GM12891 (cell line): ENCODE measurements around the gene AQP2.

Experiments
- DNase-seq: peaks from one replicate; pipeline ENCODE4 v3.0.0; 2011; ENCODE audit warnings: low spot score; ENCODE audit not compliant: insufficient read length
- FAIRE-seq: peaks from 2 replicates; lab custom pipeline; 2011; peaks lifted over from hg19 to GRCh38; lab: Jason Lieb, UNC
- PAX5 ChIP-seq: IDR thresholded peaks from 2 replicates; pipeline ENCODE4 v1.6.1; 2011; ENCODE audit warnings: low read length, moderate library complexity, mild to moderate bottlenecking; ENCODE audit not compliant: insufficient read depth, severe bottlenecking
- POLR2A ChIP-seq: IDR thresholded peaks from 2 replicates; pipeline ENCODE4 v1.6.1; 2011; ENCODE audit warnings: low read depth, low read length, control low read depth
- POLR2AphosphoS5 ChIP-seq: IDR thresholded peaks from 2 replicates; pipeline ENCODE4 v1.6.1; 2011; ENCODE audit warnings: low read depth, low read length, control low read depth
- POU2F2 ChIP-seq: IDR thresholded peaks from 2 replicates; pipeline ENCODE4 v1.6.1; 2011; ENCODE audit warnings: low read depth, mild to moderate bottlenecking, control low read depth, low read length, moderate library complexity
- SPI1 ChIP-seq: IDR thresholded peaks from 2 replicates; pipeline ENCODE4 v1.6.1; 2011; ENCODE audit warnings: low read depth, low read length, control low read depth
- TAF1 ChIP-seq: IDR thresholded peaks from 2 replicates; pipeline ENCODE4 v1.6.1; 2011; ENCODE audit warnings: low read depth, low read length, control low read depth

Gene AQP2

DNA sequence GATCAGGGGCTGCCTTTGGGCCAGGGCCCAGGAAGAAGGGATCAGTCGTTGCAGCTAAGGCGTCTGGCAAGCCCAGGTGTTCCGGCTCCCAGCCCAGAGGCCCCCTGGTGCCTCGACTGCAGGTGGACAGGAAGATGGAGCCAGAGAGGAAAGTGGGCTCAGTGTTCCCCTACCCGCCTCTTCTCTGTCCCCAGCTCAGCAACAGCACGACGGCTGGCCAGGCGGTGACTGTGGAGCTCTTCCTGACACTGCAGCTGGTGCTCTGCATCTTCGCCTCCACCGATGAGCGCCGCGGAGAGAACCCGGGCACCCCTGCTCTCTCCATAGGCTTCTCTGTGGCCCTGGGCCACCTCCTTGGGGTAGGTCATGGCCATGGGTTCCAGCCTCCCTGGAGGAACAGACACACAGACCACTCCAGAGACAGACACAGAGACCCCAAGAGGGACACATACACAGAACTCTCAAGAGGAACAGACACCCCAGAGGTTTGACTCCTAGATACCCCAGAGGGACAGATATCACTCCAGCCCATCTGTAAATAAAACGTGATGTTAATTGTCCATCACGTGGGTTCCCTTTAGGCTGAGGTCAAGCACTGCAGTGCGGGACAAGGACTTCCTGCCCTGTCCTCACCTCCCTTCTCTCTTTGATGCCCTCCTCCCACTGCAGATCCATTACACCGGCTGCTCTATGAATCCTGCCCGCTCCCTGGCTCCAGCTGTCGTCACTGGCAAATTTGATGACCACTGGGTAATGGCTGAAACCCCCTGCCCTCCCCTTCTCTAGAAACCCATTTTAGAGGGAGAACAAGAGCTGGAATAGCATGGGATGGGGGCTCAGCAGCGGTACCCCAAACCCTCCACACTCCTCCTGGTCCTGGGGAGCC is 3.7 kb downstream of the AQP2 start:
- DNase-seq, result no peak
- no peak for FAIRE-seq
- no peak for TF ChIP-seq POLR2A
- no peak for TF ChIP-seq PAX5
- TF ChIP-seq POLR2AphosphoS5, result no peak
- TF ChIP-seq TAF1, result no peak
- no peak for TF ChIP-seq POU2F2
- TF ChIP-seq SPI1, result no peak

DNA sequence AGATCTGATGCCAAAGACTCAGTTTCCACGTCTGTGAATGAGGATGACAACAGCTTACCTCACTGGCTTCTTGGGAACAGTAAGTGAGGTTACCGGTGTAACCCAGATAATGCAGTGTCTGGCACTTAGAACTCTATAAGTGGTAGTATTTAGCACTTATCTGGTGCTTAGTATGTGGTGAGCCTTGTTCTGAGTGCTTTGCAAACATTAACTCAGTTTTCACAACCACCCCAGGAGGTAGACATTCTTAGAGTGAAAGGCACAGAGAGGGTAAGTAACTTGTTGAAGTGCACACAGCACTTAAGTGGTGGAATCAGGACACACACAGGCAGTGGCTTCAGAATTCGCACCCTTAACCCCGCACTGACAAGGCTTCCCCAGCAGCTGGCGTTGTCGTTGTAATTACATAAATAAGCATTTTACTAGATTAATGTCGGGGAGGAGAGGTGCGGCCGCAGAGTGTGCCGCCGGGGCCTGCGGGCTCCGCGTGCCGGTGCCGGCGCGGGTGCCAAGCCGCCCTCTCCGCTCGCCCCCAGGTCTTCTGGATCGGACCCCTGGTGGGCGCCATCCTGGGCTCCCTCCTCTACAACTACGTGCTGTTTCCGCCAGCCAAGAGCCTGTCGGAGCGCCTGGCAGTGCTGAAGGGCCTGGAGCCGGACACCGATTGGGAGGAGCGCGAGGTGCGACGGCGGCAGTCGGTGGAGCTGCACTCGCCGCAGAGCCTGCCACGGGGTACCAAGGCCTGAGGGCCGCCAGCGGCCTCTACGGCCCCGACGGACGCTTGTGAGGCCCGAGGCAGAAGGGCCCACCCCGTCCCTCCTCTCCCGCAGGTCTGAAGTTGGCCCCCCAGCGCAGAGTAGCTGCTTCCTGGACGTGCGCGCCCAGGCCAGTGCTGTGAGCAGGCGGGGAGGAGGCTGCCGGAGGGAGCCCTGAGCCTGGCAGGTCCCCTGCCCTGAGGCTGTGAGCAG is 4.6 kb downstream of the AQP2 start:
- TF ChIP-seq POU2F2 (no peak), SPI1 (no peak), POLR2AphosphoS5 (no peak), TAF1 (no peak), POLR2A (no peak), PAX5 (no peak)
- FAIRE-seq, result no peak
- no peak for DNase-seq

DNA sequence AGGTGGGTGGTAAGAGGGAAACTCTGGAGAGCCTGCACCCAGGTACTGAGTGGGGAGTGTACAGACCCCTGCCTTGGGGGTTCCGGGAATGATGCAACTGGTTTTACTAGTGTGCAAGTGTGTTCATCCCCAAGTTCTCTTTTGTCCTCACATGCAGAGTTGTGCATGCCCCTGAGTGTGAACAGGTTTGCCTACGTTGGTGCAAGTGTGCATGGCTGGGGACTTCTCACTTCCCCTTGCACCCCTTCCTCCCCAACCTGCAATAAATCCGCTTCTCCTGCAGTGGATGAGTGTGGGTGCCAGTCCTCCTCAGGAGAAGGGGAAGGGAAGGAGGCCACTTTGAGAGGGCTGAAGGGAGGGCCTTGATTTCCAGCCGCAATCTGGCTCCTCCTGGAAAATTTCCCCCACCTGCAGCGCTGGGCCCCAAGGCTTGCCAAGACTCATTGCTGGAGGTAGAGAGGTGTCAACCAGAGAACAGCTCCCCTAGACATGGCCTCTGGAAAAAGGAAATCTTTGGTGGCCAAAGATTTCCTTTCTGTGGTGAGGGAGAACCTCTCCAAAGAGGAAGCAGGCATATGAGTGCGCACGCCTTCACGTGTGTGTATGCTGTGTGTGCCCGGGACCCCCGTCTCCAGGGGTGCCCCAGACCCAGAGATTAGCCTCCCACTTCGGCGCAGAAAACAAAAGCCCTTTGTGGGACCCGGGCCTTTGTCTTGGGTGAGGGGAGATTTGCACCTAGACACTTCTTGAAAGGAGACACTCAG is 5.5 kb downstream of the AQP2 start:
- FAIRE-seq (no peak), DNase-seq (no peak)
- no peak for TF ChIP-seq POU2F2
- no peak for TF ChIP-seq SPI1

DNA sequence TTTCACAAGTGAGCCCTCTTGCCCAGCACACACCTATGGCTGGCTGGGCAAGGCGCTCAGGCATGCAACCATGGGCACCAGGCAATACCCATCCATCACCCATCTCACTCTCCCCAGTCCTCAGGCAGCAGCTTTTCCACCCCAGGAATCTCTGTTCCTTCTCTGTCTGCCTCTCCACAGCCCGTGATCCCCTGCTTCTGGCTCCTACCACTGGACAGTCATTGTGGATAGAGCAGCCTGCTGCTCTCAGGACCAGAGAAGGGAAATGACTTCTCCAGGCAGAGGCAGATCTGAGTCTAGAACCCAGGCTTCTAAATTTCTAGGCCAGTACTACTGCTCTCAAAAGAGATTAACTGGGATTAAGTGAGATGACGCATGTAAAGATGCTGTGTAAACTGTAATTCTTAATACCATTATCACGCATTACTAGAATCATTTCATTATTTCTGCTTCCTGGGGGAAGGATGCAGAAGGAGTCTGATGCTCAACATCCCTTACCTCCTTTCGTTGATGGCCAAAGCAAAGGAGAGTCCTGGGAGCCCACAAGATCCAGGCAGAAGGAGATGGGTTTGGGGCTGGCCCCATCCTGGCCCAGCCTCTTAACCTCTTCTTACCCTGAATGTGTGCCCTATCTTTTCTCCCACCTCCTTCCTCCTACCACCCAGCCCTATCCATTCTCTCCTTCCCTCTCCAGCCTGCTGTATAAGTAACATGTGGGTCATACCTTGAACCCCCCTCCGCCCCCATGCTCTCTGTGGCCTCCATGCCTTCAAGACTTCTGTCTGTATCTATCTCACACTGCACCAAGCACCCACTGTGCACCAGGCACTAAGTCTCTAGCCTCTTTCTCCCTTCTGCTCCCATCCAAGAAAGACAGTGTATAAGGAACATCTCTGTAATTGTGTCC is 6.4 kb downstream of the AQP2 start:
- FAIRE-seq, result no peak
- no peak for DNase-seq
- no peak for TF ChIP-seq SPI1
- TF ChIP-seq TAF1, result no peak
- no peak for TF ChIP-seq POU2F2
- TF ChIP-seq POLR2A, result no peak
- no peak for TF ChIP-seq PAX5

DNA sequence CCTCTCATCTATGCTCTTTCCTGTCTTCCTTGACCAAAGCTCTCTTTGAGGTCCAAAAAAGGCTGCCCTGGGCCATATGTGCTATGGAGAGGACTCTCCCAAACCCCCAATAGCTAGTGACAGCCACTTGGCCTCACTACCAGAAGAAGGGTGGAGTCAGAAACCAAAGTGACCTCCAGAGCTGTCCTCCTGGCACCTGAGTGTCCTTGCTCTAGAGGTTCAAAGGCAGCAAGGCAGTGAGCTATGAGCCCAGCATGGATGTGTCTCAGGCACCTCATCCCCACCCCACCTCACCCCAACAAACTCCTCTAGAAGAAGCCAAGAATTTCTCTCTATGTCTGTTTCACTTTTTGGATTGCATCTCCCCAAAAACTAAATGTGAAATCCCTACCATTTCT is 7.0 kb downstream of the AQP2 start:
- TF ChIP-seq PAX5, result no peak
- no peak for TF ChIP-seq POLR2AphosphoS5
- TF ChIP-seq SPI1, result no peak
- TF ChIP-seq TAF1, result no peak
- TF ChIP-seq POLR2A, result no peak
- no peak for TF ChIP-seq POU2F2
- DNase-seq, result no peak
- FAIRE-seq, result no peak

DNA sequence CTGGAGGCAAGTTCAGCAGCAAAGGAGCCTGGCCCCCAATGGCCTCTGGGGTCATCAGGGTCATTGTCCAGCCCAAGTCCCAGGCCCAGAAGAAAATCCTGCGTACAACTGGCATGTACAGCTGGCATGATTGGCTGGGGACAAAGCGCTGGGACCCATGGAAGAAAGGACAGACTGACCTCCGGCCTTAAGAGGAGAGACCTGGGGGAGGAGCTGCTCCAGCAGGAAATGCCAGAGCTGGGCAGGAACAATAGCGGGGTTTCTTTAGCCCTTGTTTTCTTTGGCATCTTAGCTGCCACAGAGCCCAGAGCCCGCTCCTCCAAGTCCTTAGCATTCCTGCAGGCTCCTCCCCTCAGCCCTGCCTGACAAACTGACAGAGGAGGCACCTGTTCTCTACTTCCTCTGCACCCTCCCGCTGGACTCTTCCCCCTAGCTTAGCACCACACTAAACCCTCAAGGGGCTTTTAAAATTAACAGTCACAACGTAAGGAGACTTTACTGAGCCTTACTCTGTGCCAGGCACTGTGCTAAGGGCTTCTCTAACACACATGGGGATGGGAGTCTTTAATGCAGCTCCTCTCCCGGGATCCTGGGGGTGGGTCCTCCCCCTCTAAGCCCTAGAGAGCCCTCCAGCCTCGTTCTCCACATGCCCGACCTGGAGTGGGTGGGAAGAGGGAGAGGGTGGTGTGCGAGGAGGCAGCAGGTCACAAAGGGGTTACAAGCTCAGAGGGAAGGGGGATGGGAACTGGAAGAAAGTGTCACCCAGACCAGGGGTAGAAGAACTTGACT is 9.3 kb downstream of the AQP2 start:
- FAIRE-seq (no peak), DNase-seq (no peak)
- TF ChIP-seq PAX5 (no peak), POU2F2 (no peak), TAF1 (no peak), POLR2AphosphoS5 (no peak), POLR2A (no peak), SPI1 (no peak)

DNA sequence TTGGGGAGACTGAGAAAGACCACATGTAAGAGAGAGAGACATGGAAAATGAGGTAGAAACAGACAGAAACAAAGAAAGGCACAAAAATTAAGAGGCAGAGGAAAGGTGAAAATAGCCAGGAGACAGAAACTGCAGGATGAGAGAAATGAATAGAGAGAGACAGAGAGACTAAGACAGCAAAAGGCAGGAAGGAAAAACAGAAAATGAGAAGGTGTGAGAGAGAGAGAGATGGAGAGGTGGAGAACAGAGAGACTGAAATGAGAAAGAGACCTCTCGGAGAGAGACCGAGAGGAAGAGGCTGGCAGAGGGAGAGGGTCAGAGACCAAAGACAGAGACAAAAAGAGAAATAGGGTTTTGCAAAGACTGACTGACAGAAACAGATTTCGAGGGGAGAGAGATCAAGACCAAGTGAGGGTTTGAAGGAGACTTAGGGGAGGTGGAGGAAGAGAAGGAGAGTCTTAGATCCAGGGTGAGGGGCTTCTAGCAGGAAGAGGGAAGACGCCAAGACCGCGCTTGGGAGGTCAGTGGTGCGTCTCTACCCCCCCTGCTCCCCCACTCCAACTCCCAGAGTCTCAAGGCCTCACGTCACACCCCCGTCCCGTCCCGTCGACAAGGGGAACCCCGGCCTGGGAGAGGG is 10.1 kb downstream of the AQP2 start:
- TF ChIP-seq POLR2AphosphoS5, result no peak
- no peak for TF ChIP-seq PAX5
- TF ChIP-seq POU2F2, result no peak
- no peak for TF ChIP-seq SPI1
- TF ChIP-seq TAF1, result no peak
- no peak for TF ChIP-seq POLR2A
- no peak for DNase-seq
- no peak for FAIRE-seq
